Liver (tissue), 9 donors: ENCODE data around the gene EIPR1. TPM values are rescaled to one million over a fixed set of nuclear protein-coding genes. Genes with fewer than 3 reads are reported as not detected.

Source experiments
- DNase-seq: peaks from one replicate; pipeline ENCODE4 v3.0.0-alpha.2; 2017; ENCODE audit warnings: low spot score
- H3K27ac ChIP-seq, 2 donors: one replicate each; pipeline ENCODE4 v1.7.0; 2013; ENCODE audit warnings: inconsistent platforms in 2 of 2, low read length in 2 of 2, control low read depth in 1 of 2, low read depth in 1 of 2, mild to moderate bottlenecking in 1 of 2
- H3K27me3 ChIP-seq, 4 donors: one replicate each; pipeline versions ENCODE4 v1.6.1 to v1.7.0; 2013; ENCODE audit warnings: low read length in 3 of 4, inconsistent platforms in 1 of 4, mild to moderate bottlenecking in 1 of 4, moderate library complexity in 1 of 4; ENCODE audit not compliant: control insufficient read depth in 4 of 4, insufficient read depth in 4 of 4
- H3K36me3 ChIP-seq, 4 donors: one replicate each; pipeline versions ENCODE4 v1.6.1 to v1.7.0; 2013; ENCODE audit warnings: low read length in 3 of 4, mild to moderate bottlenecking in 3 of 4, low read depth in 1 of 4, moderate library complexity in 1 of 4; ENCODE audit not compliant: control insufficient read depth in 4 of 4, insufficient read depth in 3 of 4
- H3K4me1 ChIP-seq, 4 donors: one replicate each; pipeline versions ENCODE4 v1.6.1 to v1.7.0; 2013; ENCODE audit warnings: low read length in 3 of 4, mild to moderate bottlenecking in 3 of 4, moderate library complexity in 1 of 4; ENCODE audit not compliant: control insufficient read depth in 4 of 4, insufficient read depth in 4 of 4
- H3K4me3 ChIP-seq, 3 donors: one replicate each; pipeline versions ENCODE4 v1.6.1 to v1.7.0; 2013; ENCODE audit warnings: low read length in 3 of 3, control low read depth in 1 of 3, low read depth in 1 of 3, mild to moderate bottlenecking in 1 of 3
- H3K9ac ChIP-seq, 2 donors: one replicate each; pipeline ENCODE4 v1.7.0; 2013; ENCODE audit warnings: low read length in 2 of 2, mild to moderate bottlenecking in 2 of 2, moderate library complexity in 2 of 2, control low read depth in 1 of 2, low read depth in 1 of 2
- H3K9me3 ChIP-seq, 4 donors: one replicate each; pipeline versions ENCODE4 v1.6.1 to v1.7.0; 2013; ENCODE audit warnings: low read length in 3 of 4; ENCODE audit not compliant: control insufficient read depth in 4 of 4
- EGR1 ChIP-seq, 2 donors: IDR thresholded peaks; 2 replicates each; pipeline ENCODE4 v1.6.1; 2016 to 2018; ENCODE audit warnings: antibody characterized with exemption in 2 of 2, low read depth in 2 of 2
- FOXA2 ChIP-seq: IDR thresholded peaks from 2 replicates; pipeline ENCODE4 v1.6.1; 2016; ENCODE audit warnings: antibody characterized with exemption
- GABPA ChIP-seq, 2 donors: IDR thresholded peaks in 1 of 2; conservative IDR thresholded peaks in 1 of 2; 2 replicates each; pipeline ENCODE4 v1.6.1; 2016; ENCODE audit warnings: antibody characterized with exemption in 2 of 2, mild to moderate bottlenecking in 1 of 2, moderate library complexity in 1 of 2
- HNF4A ChIP-seq, 2 donors: conservative IDR thresholded peaks; 2 replicates each; pipeline ENCODE4 v1.6.1; 2016; ENCODE audit warnings: antibody characterized with exemption in 2 of 2, mild to moderate bottlenecking in 2 of 2
- NR2F2 ChIP-seq: IDR thresholded peaks from 2 replicates; pipeline ENCODE4 v1.6.1; 2016; ENCODE audit warnings: antibody characterized with exemption
- RXRA ChIP-seq, 2 donors: IDR thresholded peaks; 2 replicates each; pipeline ENCODE4 v1.6.1; 2017 to 2018; ENCODE audit warnings: antibody characterized with exemption in 2 of 2, mild to moderate bottlenecking in 1 of 2
- TAF1 ChIP-seq: conservative IDR thresholded peaks from 2 replicates; pipeline ENCODE4 v1.6.1; 2016; ENCODE audit warnings: antibody characterized with exemption, mild to moderate bottlenecking
- WGBS: extraction: QIAGEN DNeasy Blood & Tissue Kit; methylation state at CpG from one replicate; pipeline ENCODE4 v1.1.7; 2013; 5-methylcytosine and 5-hydroxymethylcytosine counted together
- polyA plus RNA-seq, 2 donors: library from polyadenylated mRNA; stranded (reverse) in 1 of 2; unstranded in 1 of 2; fragments of 200-250 nt in 1 of 2; fragments of >200 nt in 1 of 2; fragmentation: Nextera tagmentation in 1 of 2; extraction: Ambion mirVana in 1 of 2; gene quantifications; one replicate each; pipeline versions ENCODE4 v1.2.1 to v1.2.3, GENCODE V29; 2013 to 2015
- total RNA-seq, 2 donors: library from RNA; depleted of rRNA; stranded (reverse); fragments of >200 nt; gene quantifications; one replicate each; pipeline ENCODE4 v1.2.3, GENCODE V29; 2014
- TF ChIP-seq, protein P1 (sequence below): IDR thresholded peaks from 2 replicates; pipeline ENCODE4 v1.6.1; 2016; ENCODE audit warnings: antibody characterized with exemption
- TF ChIP-seq, protein P2 (sequence below): fragments of 150-350 bp; IDR thresholded peaks from 2 replicates; pipeline ENCODE4 v1.5.1; 2017; ENCODE audit warnings: improper control_type of control experiment, low read depth, low read length; ENCODE audit not compliant: missing input control
- TF ChIP-seq, protein P3 (sequence below): IDR thresholded peaks from 2 replicates; pipeline ENCODE4 v1.6.1; 2016; ENCODE audit warnings: antibody characterized with exemption, mild to moderate bottlenecking
- TF ChIP-seq, protein P4 (sequence below): IDR thresholded peaks from 2 replicates; pipeline ENCODE4 v1.6.1; 2016; ENCODE audit warnings: antibody characterized with exemption
- donor health status: healthy.
- donor health status: healthy.
- donor health status: healthy.
- donor health status: healthy.
- donor health status: healthy.

Gene EIPR1
- total and polyA plus RNA-seq, 4 donors = 7.6 to 12.1 (median 11.4) TPM

DNA sequence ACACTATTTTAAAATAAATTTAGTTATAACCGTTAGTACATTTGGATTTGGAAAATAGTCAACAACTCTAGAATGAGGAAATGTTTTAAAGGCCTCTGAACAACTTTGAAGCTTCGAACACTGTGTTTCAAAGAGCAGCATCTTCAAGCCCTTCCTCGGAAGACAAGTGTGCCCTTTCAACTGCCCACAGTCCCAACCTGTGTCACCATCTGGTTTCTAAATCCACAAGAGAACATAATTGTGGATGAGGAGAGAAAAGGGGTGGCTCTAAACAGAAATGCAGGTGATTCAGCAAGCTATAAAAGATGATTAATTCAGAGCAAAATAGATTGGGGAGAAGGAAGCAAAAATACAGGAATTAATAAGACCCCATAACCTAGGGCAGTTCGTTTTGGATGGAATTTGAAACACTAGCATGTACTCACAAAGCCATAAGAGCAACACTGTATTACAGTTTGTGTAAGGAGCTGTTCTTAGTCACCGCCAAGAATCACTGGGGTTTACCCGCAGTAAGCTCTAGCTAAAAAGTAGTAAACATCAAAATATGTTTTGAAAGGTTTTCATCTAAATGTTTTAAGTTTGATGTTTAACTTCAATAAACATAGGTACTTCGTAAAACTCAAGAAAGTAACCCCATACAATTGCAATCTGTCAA, 160.7 kb downstream of the EIPR1 start:
- H3K4me1 ChIP-seq = no peaks in the 10 kb centered on the region
- H3K27ac ChIP-seq = no peak overlapping the region
- DNase-seq = no peak
- TF ChIP-seq RXRA (IDR thresholded peaks at IDR 0.05) = no peak
- no peak overlapping the region for H3K9ac ChIP-seq
- no peaks in the 10 kb centered on the region for H3K9me3 ChIP-seq
- 92% methylated on average over 7 of the region's 7 CpGs for WGBS
- peaks cover 0 to 2% (median 0%) of the 10 kb centered on the region in 4 donors for H3K36me3 ChIP-seq
- no peak overlapping the region for H3K4me3 ChIP-seq
- H3K27me3 ChIP-seq = no peaks in the 10 kb centered on the region

DNA sequence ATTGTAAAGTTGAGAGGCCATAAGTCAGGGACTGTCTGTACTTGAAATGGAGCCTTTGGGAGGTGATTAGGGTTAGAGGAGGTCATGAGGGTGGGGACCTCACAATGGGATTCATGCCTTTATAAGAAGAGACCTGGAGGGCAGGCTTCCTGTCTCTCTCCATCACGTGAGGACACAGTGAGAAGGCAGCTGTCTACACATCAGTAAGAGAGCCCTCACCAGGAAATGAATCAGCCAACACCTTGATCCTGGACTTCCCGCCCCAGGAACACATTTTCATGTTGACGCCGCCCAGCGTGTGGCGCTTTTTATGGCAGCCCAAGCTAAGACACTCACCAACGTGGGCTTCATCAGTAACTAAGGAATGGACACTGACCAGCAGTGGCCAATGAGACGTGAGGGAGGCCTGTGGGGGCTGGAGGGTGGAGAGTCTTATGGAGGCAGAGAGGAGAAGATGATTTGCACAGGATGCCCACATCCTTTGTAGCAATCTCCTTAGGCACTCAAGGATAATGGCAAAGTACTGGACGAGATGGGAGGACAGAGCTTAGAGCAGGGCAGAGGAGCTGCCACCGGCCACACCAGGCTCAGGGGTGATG, 162.7 kb downstream of the EIPR1 start:
- Histone ChIP-seq H3K9me3 (no peaks in the 10 kb centered on the region), H3K4me1 (no peaks in the 10 kb centered on the region), H3K4me3 (no peak overlapping the region), H3K27me3 (no peaks in the 10 kb centered on the region), H3K36me3 (peaks cover 0 to 2% (median 0%) of the 10 kb centered on the region in 4 donors), H3K27ac (no peak overlapping the region), H3K9ac (no peak overlapping the region)
- WGBS = 82% methylated on average over 10 of the region's 10 CpGs
- TF ChIP-seq NR2F2 (no peak), GABPA (IDR thresholded peaks at IDR 0.05 in 1 of 2, conservative IDR thresholded peaks at IDR 0.05 in 1 of 2) (no peak), TAF1 (no peak), EGR1 (IDR thresholded peaks at IDR 0.05; ENCODE audit: low read depth in 2 of 2) (no peak), FOXA2 (no peak), HNF4A (conservative IDR thresholded peaks at IDR 0.05) (no peak)
- TF ChIP-seq, protein P1, sequence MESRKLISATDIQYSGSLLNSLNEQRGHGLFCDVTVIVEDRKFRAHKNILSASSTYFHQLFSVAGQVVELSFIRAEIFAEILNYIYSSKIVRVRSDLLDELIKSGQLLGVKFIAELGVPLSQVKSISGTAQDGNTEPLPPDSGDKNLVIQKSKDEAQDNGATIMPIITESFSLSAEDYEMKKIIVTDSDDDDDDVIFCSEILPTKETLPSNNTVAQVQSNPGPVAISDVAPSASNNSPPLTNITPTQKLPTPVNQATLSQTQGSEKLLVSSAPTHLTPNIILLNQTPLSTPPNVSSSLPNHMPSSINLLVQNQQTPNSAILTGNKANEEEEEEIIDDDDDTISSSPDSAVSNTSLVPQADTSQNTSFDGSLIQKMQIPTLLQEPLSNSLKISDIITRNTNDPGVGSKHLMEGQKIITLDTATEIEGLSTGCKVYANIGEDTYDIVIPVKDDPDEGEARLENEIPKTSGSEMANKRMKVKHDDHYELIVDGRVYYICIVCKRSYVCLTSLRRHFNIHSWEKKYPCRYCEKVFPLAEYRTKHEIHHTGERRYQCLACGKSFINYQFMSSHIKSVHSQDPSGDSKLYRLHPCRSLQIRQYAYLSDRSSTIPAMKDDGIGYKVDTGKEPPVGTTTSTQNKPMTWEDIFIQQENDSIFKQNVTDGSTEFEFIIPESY = no peak
- TF ChIP-seq, protein P2, sequence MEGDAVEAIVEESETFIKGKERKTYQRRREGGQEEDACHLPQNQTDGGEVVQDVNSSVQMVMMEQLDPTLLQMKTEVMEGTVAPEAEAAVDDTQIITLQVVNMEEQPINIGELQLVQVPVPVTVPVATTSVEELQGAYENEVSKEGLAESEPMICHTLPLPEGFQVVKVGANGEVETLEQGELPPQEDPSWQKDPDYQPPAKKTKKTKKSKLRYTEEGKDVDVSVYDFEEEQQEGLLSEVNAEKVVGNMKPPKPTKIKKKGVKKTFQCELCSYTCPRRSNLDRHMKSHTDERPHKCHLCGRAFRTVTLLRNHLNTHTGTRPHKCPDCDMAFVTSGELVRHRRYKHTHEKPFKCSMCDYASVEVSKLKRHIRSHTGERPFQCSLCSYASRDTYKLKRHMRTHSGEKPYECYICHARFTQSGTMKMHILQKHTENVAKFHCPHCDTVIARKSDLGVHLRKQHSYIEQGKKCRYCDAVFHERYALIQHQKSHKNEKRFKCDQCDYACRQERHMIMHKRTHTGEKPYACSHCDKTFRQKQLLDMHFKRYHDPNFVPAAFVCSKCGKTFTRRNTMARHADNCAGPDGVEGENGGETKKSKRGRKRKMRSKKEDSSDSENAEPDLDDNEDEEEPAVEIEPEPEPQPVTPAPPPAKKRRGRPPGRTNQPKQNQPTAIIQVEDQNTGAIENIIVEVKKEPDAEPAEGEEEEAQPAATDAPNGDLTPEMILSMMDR = no peak
- TF ChIP-seq, protein P3, sequence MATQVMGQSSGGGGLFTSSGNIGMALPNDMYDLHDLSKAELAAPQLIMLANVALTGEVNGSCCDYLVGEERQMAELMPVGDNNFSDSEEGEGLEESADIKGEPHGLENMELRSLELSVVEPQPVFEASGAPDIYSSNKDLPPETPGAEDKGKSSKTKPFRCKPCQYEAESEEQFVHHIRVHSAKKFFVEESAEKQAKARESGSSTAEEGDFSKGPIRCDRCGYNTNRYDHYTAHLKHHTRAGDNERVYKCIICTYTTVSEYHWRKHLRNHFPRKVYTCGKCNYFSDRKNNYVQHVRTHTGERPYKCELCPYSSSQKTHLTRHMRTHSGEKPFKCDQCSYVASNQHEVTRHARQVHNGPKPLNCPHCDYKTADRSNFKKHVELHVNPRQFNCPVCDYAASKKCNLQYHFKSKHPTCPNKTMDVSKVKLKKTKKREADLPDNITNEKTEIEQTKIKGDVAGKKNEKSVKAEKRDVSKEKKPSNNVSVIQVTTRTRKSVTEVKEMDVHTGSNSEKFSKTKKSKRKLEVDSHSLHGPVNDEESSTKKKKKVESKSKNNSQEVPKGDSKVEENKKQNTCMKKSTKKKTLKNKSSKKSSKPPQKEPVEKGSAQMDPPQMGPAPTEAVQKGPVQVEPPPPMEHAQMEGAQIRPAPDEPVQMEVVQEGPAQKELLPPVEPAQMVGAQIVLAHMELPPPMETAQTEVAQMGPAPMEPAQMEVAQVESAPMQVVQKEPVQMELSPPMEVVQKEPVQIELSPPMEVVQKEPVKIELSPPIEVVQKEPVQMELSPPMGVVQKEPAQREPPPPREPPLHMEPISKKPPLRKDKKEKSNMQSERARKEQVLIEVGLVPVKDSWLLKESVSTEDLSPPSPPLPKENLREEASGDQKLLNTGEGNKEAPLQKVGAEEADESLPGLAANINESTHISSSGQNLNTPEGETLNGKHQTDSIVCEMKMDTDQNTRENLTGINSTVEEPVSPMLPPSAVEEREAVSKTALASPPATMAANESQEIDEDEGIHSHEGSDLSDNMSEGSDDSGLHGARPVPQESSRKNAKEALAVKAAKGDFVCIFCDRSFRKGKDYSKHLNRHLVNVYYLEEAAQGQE = no peak
- TF ChIP-seq, protein P4, sequence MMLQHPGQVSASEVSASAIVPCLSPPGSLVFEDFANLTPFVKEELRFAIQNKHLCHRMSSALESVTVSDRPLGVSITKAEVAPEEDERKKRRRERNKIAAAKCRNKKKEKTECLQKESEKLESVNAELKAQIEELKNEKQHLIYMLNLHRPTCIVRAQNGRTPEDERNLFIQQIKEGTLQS = no peak
- DNase-seq = no peak
